ENCODE measurements around the gene LRP1B.

DNA sequence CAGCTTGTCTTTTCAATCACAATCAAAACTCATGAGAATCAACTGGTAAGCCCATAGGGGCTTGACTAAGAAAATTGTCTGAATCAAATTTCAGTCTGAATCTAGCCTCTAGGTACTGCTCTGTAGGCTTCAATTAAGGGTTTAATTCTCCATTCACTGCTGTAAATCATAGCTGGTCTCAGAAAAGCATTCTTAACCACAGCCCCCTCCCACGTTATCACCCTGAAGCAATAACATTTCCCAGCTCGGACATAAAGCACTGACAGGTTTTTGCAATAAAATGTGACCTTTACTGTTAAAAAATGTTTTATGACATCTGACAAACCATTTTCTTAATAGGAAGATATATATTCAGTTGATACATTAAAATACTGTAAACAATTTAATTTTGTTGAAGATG, 55.0 kb downstream of the LRP1B start:
- TF ChIP-seq ZNF274 (IDR thresholded peaks at IDR 0.05; ENCODE audit: low read depth, low read length) (no peak), YY1 (IDR thresholded peaks at IDR 0.05; ENCODE audit: insufficient read depth, insufficient read length) (no peak), SUZ12 (IDR thresholded peaks at IDR 0.05; ENCODE audit: extremely low read depth, insufficient read depth, insufficient read length) (no peak)

Data from NT2/D1 (cell line).